Immature natural killer cell (primary cell): Measurements from ENCODE around the gene GPX2. TPM values are rescaled to one million over a fixed set of nuclear protein-coding genes. Genes with fewer than 3 reads are reported as not detected.
A peak's percentile ranks its signal among the peaks of the same experiment; 100 is the strongest.

ENCODE experiments used
- DNase-seq, 3 donors: peaks; one replicate each; pipeline ENCODE4 v3.0.0; 2022; ENCODE audit warnings: mixed read lengths in 1 of 3
- H3K27ac Mint-ChIP-seq, 6 donors: one replicate each; pipeline ENCODE4 v1.8.0; 2020; ENCODE audit warnings: mixed read lengths in 6 of 6, mild to moderate bottlenecking in 5 of 6, inconsistent platforms in 4 of 6, moderate library complexity in 3 of 6
- H3K27me3 Mint-ChIP-seq, 3 donors: one replicate each; pipeline ENCODE4 v1.8.0; 2020 to 2021; ENCODE audit warnings: low read depth in 3 of 3, mild to moderate bottlenecking in 3 of 3, mixed read lengths in 3 of 3, moderate library complexity in 3 of 3, inconsistent platforms in 1 of 3
- H3K36me3 Mint-ChIP-seq, 3 donors: one replicate each; pipeline ENCODE4 v1.8.0; 2020; ENCODE audit warnings: mixed read lengths in 3 of 3, inconsistent platforms in 2 of 3, mild to moderate bottlenecking in 2 of 3
- H3K4me1 Mint-ChIP-seq, 2 donors: one replicate each; pipeline ENCODE4 v1.8.0; 2020; ENCODE audit warnings: inconsistent platforms in 2 of 2, mild to moderate bottlenecking in 2 of 2, mixed read lengths in 2 of 2, moderate library complexity in 1 of 2
- H3K4me3 Mint-ChIP-seq, 5 donors: one replicate each; pipeline ENCODE4 v1.8.0; 2020; ENCODE audit warnings: mild to moderate bottlenecking in 5 of 5, mixed read lengths in 5 of 5, inconsistent platforms in 3 of 5, moderate library complexity in 3 of 5
- H3K9me3 Mint-ChIP-seq, 6 donors: one replicate each; pipeline ENCODE4 v1.8.0; 2020; ENCODE audit warnings: mild to moderate bottlenecking in 6 of 6, mixed read lengths in 6 of 6, inconsistent platforms in 4 of 6, moderate library complexity in 3 of 6
- polyA plus RNA-seq, 3 donors: library from polyadenylated mRNA; unstranded; fragments of 300-500 nt; fragmentation: Illumina TruSeq; gene quantifications; one replicate each; pipeline ENCODE4 v1.2.3, GENCODE V29; 2021

Gene GPX2
- polyA plus RNA-seq, result not detected

DNA sequence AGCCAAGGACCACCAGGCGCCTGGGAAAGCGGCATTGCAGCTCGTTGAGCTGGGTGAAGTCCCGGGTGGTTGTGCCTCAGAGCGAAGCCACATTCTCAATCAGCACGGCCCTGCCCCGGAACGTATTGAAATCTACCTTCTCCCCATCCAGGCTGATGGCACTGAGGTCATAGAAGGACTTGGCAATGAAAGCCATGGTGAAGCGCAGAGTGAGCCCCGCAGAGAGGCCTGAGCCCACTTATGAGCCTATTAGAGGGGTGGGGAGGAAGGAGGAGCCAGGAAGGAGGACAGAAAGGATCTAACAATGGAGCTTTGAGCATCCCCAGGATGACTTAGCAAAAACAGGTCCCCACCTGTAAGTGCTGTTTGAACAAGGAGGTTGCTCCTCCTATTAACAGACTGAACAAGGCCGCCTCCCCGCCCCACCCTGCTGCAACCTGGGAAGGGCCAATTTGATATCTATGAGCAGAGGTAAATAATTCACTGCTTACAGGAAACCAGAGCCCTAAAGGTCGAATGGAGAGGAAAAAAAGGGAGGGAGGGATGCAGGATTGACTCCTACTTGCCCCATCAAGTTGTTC is at the start of gene GPX2:
Gene GPX2, minus strand, starts transcription at position 215 of the 581 bp plus-strand sequence. Its CDS starts 19 bp downstream, at position 196.
- H3K36me3 Mint-ChIP-seq, result peaks cover 7 to 31% (median 13%) of the 10 kb centered on the region in 3 donors
- H3K9me3 Mint-ChIP-seq, result no peaks in the 10 kb centered on the region
- H3K4me1 Mint-ChIP-seq, result peaks cover 39 to 52% of the 10 kb centered on the region in 2 donors
- H3K27ac Mint-ChIP-seq, result peak within 1 kb of the TSS; percentile 29 to 77 (median 59)
- H3K27me3 Mint-ChIP-seq, result peaks cover 0 to 2% (median 0%) of the 10 kb centered on the region in 3 donors
- DNase-seq, result no peak
- H3K4me3 Mint-ChIP-seq, result peak within 1 kb of the TSS in 2 of 5 donors; percentile 23 to 44

DNA sequence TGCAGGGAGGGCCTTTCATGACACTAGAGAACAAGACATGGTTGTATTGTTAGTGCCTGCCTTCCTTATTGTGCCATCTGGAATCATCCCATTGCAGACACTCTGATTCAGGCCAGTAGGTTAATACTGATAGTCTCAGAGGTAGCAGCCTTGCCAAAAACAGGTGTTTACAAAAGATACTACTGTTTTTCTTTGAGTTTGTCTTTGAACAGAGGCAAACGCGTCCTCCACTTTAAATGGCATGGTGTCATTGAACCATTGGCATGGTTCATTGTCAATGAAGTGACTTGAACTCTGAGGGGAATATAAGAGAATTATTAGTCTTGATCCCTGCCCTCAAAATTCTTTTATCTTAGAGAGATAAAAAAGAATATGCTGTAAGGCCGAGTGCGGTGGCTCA is 48.4 kb upstream of the GPX2 start:
- Mint-ChIP-seq H3K27me3 (peaks cover 2 to 4% (median 3%) of the 10 kb centered on the region in 3 donors), H3K36me3 (no peaks in the 10 kb centered on the region), H3K4me3 (no peak overlapping the region), H3K4me1 (peaks cover 38 to 46% of the 10 kb centered on the region in 2 donors), H3K9me3 (no peaks in the 10 kb centered on the region), H3K27ac (peak overlapping the region in 2 of 6 donors; percentile 65 to 67)
- DNase-seq, result no peak

DNA sequence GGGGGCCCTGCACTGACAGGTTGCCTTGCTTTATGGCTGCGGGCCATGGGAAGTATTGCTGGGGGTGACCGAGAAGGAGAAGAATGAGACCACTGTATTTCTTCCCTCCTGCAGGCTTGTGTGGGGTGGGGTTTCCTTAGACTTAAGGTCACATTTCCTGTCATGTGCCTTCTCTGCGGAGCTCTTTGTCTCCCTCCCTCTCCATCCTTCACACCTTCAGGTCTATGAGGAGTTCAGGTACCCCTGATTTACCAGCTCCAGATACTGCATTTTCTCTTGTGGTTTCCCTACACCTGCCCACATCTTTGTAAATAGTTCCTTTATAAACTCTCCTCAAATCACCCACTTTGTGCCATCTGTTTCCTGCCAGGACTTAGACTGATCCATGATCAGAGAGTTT is 47.8 kb upstream of the GPX2 start:
- H3K4me3 Mint-ChIP-seq, result peak overlapping the region in 3 of 5 donors; percentile 33 to 53 (median 47)
- peak in 1 of 3 donors; percentile 7 for DNase-seq

DNA sequence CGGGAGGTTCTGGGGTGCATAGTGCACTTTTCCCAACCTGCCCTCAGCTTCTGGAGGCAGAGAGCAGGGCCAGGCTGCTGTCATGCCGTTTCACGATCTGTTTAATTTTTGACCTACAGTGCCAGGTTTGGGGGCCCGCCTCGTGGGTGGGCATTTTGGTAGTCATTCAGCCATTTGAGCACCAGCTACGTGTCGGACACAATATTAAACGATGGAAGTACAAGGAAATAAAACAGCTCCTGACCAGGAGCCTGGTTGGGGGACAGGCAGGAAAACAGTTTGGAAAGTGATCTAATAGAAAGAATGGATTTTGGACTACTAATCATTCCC is 44.9 kb upstream of the GPX2 start:
- Mint-ChIP-seq H3K27me3 (peaks cover 2 to 8% (median 4%) of the 10 kb centered on the region in 3 donors), H3K27ac (peak overlapping the region; percentile 85 to 97 (median 96)), H3K4me3 (peak overlapping the region; percentile 92 to 100 (median 97)), H3K36me3 (no peaks in the 10 kb centered on the region), H3K4me1 (peaks cover 45 to 57% of the 10 kb centered on the region in 2 donors), H3K9me3 (no peaks in the 10 kb centered on the region)
- DNase-seq, result no peak

More for the DNA sequence above, 47.8 kb upstream of the GPX2 start:
- peak overlapping the region; percentile 4 to 80 (median 66) for H3K27ac Mint-ChIP-seq
- H3K36me3 Mint-ChIP-seq, result no peaks in the 10 kb centered on the region
- peaks cover 39 to 46% of the 10 kb centered on the region in 2 donors for H3K4me1 Mint-ChIP-seq
- no peaks in the 10 kb centered on the region for H3K9me3 Mint-ChIP-seq
- H3K27me3 Mint-ChIP-seq, result peaks cover 2 to 4% (median 3%) of the 10 kb centered on the region in 3 donors

DNA sequence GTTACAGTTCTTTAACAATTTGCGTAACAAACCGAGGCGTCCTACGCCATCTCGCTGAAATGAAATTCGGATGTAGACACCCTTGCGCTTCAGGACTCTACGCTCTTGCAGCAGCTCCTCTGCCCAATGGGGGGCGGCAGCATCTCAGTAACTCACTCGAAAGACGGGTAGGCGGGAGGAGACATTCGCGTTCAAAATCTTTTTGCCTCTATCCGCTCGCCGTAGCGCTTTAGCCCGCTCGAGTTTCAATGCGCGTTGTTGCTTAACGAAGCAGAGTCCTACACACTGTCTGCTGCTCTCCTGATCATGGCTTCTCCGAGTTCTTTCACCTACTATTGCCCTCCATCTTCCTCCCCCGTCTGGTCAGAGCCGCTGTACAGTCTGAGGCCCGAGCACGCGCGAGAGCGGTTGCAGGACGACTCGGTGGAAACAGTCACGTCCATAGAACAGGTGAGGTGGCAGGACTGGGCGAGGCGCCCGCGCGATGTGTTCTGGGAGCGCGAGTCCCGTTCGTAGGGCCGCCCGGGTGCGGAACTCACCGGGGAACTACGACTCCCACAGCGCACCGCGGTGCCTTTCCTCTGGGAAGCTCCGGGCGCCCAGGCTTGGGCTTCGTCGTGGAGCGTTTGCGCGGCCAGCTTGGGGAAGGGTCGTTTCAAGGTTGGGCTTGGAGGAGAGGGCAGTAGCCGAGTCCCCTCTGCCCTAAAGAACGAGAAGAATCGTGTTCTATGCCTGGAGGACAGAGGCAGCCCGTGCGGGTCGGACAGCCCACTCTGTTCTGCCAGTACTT is 44.3 kb upstream of the GPX2 start, which contains the start of gene FNTB:
Gene FNTB, plus strand, starts transcription at position 248 of the 790 bp plus-strand sequence. Its CDS starts 59 bp downstream, at position 307.
- peaks cover 2 to 8% (median 4%) of the 10 kb centered on the region in 3 donors for H3K27me3 Mint-ChIP-seq
- no peaks in the 10 kb centered on the region for H3K36me3 Mint-ChIP-seq
- H3K27ac Mint-ChIP-seq, result peak within 1 kb of the TSS; percentile 85 to 97 (median 96)
- peak within 1 kb of the TSS; percentile 92 to 100 (median 97) for H3K4me3 Mint-ChIP-seq
- H3K4me1 Mint-ChIP-seq, result peaks cover 45 to 59% of the 10 kb centered on the region in 2 donors
- H3K9me3 Mint-ChIP-seq, result no peaks in the 10 kb centered on the region
- peak; percentile 92 for DNase-seq

DNA sequence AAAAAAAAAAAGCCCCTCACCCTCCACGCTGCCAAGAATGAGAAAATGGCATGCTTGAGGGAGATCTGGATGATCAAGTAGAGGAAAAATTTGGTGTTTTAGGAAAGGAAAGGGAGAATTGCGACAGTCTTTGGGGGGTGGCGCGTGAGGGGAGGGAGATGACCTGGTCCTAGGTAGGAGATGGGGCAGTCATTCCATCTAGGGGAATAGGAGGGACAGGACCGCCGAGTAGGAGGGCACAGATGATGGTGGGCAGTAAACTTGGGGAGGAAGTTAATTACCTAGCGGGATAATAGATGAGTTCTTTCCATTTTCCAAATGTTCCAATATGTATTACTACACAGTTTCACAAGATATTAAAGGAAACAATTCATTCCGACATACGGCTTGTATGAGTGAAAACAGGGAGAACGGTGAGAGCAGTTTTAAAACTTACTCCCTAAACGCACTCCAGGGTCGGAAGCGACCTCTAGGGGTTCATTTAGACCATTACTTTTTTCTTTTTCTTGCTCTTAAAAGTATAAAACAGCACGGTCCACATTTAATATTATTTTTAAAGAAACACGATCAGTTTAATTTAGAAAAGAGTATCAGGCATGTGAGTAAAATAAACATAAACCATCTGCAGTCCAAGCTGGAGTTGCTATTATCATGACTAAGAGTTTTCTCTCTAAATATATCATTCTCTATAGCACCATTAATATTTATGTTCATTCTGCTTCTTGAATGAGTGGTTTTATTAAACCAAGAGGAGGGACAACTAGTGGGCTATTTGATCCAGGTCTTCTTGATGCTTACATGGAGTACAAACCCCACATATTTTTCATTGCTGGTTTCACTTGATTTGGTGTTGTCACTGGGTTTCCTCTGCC is 41.1 kb upstream of the GPX2 start:
- Mint-ChIP-seq H3K9me3 (no peaks in the 10 kb centered on the region), H3K4me1 (peaks cover 25 to 41% of the 10 kb centered on the region in 2 donors), H3K27ac (peak overlapping the region in 2 of 6 donors; percentile 32 to 63), H3K27me3 (peaks cover 2 to 8% (median 7%) of the 10 kb centered on the region in 3 donors), H3K36me3 (no peaks in the 10 kb centered on the region), H3K4me3 (peak overlapping the region; percentile 7 to 73 (median 46))
- DNase-seq, result peak; percentile 47 to 58 (median 50)

DNA sequence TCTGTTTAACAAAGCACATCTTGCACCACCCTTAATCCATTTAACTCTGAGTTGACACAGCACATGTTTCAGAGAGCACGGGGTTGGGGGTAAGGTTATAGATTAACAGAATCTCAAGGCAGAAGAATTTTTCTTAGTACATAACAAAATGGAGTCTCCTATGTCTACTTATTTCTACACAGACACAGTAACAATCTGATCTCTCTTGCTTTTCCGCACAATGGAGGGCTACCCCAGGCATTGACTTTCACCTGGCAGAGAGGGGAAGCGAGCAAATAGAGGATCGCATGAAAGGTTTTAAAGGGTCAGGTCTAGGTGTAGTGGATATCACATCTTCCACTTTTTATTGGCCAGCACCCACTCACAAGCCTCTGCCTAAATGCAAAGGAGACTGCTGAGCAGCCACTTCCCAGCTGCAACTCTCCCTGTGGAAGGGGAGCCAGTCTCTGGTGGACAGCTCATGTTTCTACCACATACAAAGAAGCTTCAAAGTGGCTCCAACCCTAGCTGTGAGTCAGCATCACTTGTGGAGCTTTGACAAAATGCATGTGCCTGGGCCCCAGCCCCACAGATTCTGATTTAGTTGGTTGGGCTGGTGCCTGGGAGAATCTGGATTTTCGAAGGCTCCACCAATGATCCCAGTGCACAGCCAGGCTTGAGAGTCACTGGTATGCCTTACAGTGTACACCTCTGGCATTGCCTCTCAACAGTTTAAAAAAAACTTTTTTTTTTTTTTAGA is 37.0 kb upstream of the GPX2 start:
- Mint-ChIP-seq H3K9me3 (no peaks in the 10 kb centered on the region), H3K4me1 (peaks cover 7 to 17% of the 10 kb centered on the region in 2 donors), H3K4me3 (no peak overlapping the region), H3K27me3 (peaks cover 2 to 7% (median 5%) of the 10 kb centered on the region in 3 donors), H3K36me3 (no peaks in the 10 kb centered on the region), H3K27ac (no peak overlapping the region)
- no peak for DNase-seq

DNA sequence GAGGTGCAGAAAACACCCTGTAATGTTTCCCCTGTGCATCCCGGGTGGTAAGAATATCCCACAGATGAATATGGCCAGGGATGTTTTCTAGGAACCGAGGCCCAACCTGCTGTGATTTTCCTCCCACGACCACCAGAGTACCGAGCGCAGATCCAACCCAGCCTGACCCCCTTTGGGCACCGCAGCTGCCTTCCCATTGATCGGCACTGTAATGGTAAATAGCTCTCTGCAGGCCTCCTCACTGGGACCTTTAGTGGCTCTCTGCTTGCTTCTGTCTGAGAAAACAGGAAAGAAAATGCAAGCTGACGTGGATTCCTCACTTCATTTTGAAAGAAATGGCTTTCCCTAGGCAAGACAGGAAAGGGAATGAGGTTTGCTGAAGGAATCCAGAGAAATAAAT is 32.0 kb upstream of the GPX2 start:
- H3K4me1 Mint-ChIP-seq, result peaks cover 9 to 12% of the 10 kb centered on the region in 2 donors
- no peak for DNase-seq
- H3K27me3 Mint-ChIP-seq, result peaks cover 4 to 17% (median 4%) of the 10 kb centered on the region in 3 donors
- H3K4me3 Mint-ChIP-seq, result peak overlapping the region in 1 of 5 donors; percentile 45
- H3K27ac Mint-ChIP-seq, result no peak overlapping the region
- no peaks in the 10 kb centered on the region for H3K36me3 Mint-ChIP-seq
- no peaks in the 10 kb centered on the region for H3K9me3 Mint-ChIP-seq

DNA sequence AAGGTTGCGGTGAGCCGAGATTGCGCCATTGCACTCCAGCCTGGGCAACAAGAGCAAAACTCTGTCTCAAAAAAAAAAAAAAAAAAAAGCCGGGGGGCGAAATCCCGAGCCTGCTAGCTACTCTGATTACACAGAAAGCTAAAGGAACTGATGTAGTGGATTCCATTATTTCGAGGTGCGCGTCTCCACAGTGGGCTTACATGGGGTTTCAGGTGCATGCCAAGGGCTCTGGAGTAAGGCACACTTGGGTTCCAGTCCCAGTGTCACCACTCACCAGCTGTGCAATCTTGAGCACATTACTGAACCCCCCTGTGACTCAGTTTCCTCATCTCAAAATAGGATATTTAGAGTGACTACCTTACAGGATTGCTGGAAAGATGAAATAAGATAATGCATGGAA is 31.3 kb upstream of the GPX2 start:
- no peak for DNase-seq
- no peak overlapping the region for H3K4me3 Mint-ChIP-seq
- no peaks in the 10 kb centered on the region for H3K9me3 Mint-ChIP-seq
- H3K36me3 Mint-ChIP-seq, result no peaks in the 10 kb centered on the region
- H3K4me1 Mint-ChIP-seq, result peaks cover 9 to 12% of the 10 kb centered on the region in 2 donors
- H3K27ac Mint-ChIP-seq, result no peak overlapping the region
- peaks cover 4 to 14% (median 4%) of the 10 kb centered on the region in 3 donors for H3K27me3 Mint-ChIP-seq

DNA sequence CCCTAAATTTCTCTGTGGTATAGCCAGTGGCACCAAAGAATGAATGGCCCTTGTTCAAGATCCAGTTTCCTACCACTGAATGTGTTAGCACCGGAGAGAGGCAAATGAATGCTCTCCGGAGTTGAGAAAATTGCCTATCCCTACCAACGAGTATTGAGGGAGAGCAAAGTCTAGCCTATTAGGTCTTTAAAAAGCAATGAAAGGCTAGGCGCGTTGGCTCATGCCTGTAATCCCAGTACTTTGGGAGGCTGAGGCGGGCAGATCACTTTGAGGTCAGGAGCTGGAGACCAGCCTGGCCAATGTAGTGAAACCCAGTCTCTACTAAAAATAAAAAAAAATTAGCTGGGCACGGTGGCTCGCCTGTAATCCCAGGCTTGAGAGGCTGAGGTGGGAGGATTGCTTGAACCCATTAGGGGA is 30.5 kb upstream of the GPX2 start:
- H3K27ac Mint-ChIP-seq, result peak overlapping the region in 1 of 6 donors; percentile 45
- H3K4me3 Mint-ChIP-seq, result peak overlapping the region; percentile 79 to 86 (median 83)
- H3K27me3 Mint-ChIP-seq, result peaks cover 2 to 14% (median 4%) of the 10 kb centered on the region in 3 donors
- H3K36me3 Mint-ChIP-seq, result no peaks in the 10 kb centered on the region
- H3K4me1 Mint-ChIP-seq, result peaks cover 9 to 12% of the 10 kb centered on the region in 2 donors
- H3K9me3 Mint-ChIP-seq, result no peaks in the 10 kb centered on the region
- no peak for DNase-seq

DNA sequence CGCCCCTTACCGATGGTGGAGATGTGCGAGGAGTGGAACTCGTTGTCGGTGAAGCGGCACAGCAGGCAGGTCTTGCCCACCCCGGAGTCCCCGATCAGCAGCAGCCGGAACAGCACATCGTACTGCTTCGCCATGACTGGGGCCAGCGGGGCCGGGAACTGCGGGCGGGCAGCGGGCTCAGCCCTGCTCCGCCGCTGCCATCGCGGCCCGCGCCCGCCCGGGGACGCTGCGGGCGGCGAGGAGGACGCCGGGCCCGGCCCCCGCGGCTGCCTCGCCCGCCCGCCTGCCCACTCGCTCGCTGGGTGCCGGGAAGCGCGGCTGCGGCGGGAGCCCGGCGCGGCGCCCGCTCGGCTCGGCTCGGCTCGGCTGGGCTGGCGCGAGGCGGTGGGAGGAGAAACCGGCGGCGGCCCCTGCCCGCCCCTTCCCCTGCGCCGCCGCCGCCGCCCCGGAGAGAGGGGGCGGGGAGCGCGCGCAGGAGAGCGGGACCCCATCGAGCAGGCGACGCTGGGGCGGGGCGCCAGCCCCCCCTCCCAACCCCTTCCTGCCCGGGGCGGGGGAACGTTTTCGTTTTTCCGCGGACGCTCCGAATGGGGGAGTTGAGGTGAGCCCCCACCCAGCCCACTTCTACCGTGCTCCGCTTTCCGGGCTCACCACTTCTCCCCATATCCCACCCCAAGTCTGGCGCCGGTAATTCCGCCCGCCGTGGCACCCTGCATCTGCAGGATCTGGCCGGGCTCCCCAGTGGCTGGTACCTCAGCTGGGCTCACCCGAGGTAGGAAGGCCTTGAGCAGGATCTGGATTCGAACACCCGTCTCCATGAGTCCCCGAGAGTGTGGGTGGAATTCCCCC is 29.6 kb upstream of the GPX2 start, which contains the start of gene RAB15:
Gene RAB15, minus strand, starts transcription at position 394 of the 849 bp plus-strand sequence. Its CDS starts 260 bp downstream, at position 134.
- Mint-ChIP-seq H3K9me3 (no peaks in the 10 kb centered on the region), H3K27me3 (peaks cover 2 to 14% (median 4%) of the 10 kb centered on the region in 3 donors), H3K4me3 (peak within 1 kb of the TSS; percentile 79 to 86 (median 83)), H3K36me3 (no peaks in the 10 kb centered on the region), H3K27ac (peak within 1 kb of the TSS in 2 of 6 donors; percentile 45 to 83), H3K4me1 (peaks cover 9 to 12% of the 10 kb centered on the region in 2 donors)
- DNase-seq, result peak; percentile 44 to 48 (median 48)

DNA sequence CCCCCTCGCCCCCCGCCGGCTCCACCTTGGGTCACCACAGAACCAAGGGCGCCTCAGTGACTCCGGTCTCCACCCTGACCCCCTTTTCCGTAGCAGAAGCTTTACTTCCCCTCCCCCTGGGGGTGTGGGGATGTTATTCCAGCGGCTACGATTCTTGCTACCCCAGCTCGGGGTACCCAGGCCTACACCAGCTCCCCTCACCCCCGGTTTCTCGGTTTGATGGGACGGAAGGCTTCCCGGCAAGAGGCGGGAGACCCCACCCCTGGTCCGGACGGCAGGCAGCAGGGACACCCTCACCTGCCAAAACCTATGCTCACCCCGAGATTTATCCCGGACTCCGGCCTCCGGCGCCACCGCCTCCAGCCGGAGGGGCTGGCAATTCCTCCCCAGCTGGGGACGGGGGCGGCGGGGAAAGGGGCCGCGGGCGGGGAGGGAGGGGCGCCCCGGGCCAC is 29.0 kb upstream of the GPX2 start:
- no peaks in the 10 kb centered on the region for H3K36me3 Mint-ChIP-seq
- DNase-seq, result no peak
- H3K4me1 Mint-ChIP-seq, result peaks cover 9 to 12% of the 10 kb centered on the region in 2 donors
- peak overlapping the region in 1 of 6 donors; percentile 83 for H3K27ac Mint-ChIP-seq
- peaks cover 2 to 12% (median 4%) of the 10 kb centered on the region in 3 donors for H3K27me3 Mint-ChIP-seq
- no peaks in the 10 kb centered on the region for H3K9me3 Mint-ChIP-seq
- peak overlapping the region; percentile 60 to 83 (median 78) for H3K4me3 Mint-ChIP-seq
